Measurements from ENCODE around the gene ANKIB1.

GRCh38 chr7:92333866-92334265 is 88.1 kb downstream of the ANKIB1 start:
- TF ChIP-seq GATA2 (IDR thresholded peaks at IDR 0.05; ENCODE audit: low read depth, low read length), result no peak
- no peak for TF ChIP-seq GATA3 (IDR thresholded peaks at IDR 0.05; ENCODE audit: low read depth, low read length)

All from SH-SY5Y (cell line).